DND-41 (cell line): Measurements from ENCODE around the gene MON1A.

Source experiments
- ATAC-seq: fragments of 200-7000 bp; cut with Tn5 transposase; 3 replicates; pipeline ENCODE4 v1.9.1; 2021; ENCODE audit warnings: low read depth; ENCODE audit not compliant: insufficient read depth
- DNase-seq: peaks from one replicate; pipeline ENCODE4 v3.0.0-alpha.2; 2020
- H2AFZ ChIP-seq: 2 replicates; pipeline ENCODE4 v1.6.0; 2012; ENCODE audit warnings: low read depth, low read length
- H3K27ac ChIP-seq: 2 replicates; pipeline ENCODE4 v1.5.1; 2012; ENCODE audit warnings: low read length, inconsistent platforms
- H3K27me3 ChIP-seq: fragments of 200-600 bp; sonication (generic); 2 replicates; pipeline ENCODE4 v1.6.0; 2012; ENCODE audit warnings: low read length, mild to moderate bottlenecking, inconsistent platforms; ENCODE audit not compliant: insufficient read depth, poor library complexity
- H3K36me3 ChIP-seq: 2 replicates; pipeline ENCODE4 v1.5.1; 2012; ENCODE audit warnings: low read length, inconsistent platforms; ENCODE audit not compliant: insufficient read depth
- H3K4me1 ChIP-seq: 2 replicates; pipeline ENCODE4 v1.5.1; 2012; ENCODE audit warnings: mild to moderate bottlenecking, low read length; ENCODE audit not compliant: insufficient read depth
- H3K4me2 ChIP-seq: 2 replicates; pipeline ENCODE4 v1.6.0; 2012; ENCODE audit warnings: mild to moderate bottlenecking, moderate library complexity, low read length, inconsistent platforms; ENCODE audit not compliant: insufficient read depth
- H3K4me3 ChIP-seq, 2 experiments: fragments of 200-600 bp in 1 of 2; shearing (Covaris generic) in 1 of 2; 2 replicates each; pipeline ENCODE4 v1.5.1; 2012 to 2016; ENCODE audit warnings: inconsistent platforms in 2 of 2, low read length in 2 of 2, mild to moderate bottlenecking in 2 of 2, low read depth in 1 of 2, moderate library complexity in 1 of 2
- H3K79me2 ChIP-seq: 2 replicates; pipeline ENCODE4 v1.6.0; 2012; ENCODE audit warnings: low read length, inconsistent platforms; ENCODE audit not compliant: insufficient read depth
- H3K9ac ChIP-seq: 2 replicates; pipeline ENCODE4 v1.6.0; 2012; ENCODE audit warnings: low read depth, mild to moderate bottlenecking, inconsistent platforms, low read length, moderate library complexity
- H3K9me3 ChIP-seq: 2 replicates; pipeline ENCODE4 v1.5.1; 2012; ENCODE audit warnings: low read length, moderate library complexity, mild to moderate bottlenecking, inconsistent platforms; ENCODE audit not compliant: insufficient read depth, severe bottlenecking
- H4K20me1 ChIP-seq: 2 replicates; pipeline ENCODE4 v1.6.0; 2012; ENCODE audit warnings: low read length; ENCODE audit not compliant: insufficient read depth
- CTCF ChIP-seq: IDR thresholded peaks from 2 replicates; pipeline ENCODE4 v1.5.1; 2012; ENCODE audit warnings: borderline replicate concordance, low read length, moderate library complexity, mild to moderate bottlenecking; ENCODE audit not compliant: poor library complexity, severe bottlenecking; ENCODE audit errors: extremely low read depth
- EZH2 ChIP-seq: IDR thresholded peaks from 3 replicates; pipeline ENCODE4 v1.6.1; 2012; ENCODE audit warnings: borderline replicate concordance, low read depth, mild to moderate bottlenecking, moderate library complexity, low read length, inconsistent platforms; ENCODE audit not compliant: severe bottlenecking

MON1A gene

GRCh38 chr3:49899815-49900214, 29.8 kb downstream of the MON1A start:
- TF ChIP-seq EZH2 = no peak
- peak; percentile 53 for TF ChIP-seq CTCF
- H3K4me2 ChIP-seq = no peak overlapping the region
- no peaks in the 10 kb centered on the region for H3K79me2 ChIP-seq
- DNase-seq (peak; percentile 28), ATAC-seq (no peak)
- H3K9ac ChIP-seq = no peak overlapping the region
- H3K27me3 ChIP-seq = no peaks in the 10 kb centered on the region
- H4K20me1 ChIP-seq = no peaks in the 10 kb centered on the region
- H2AFZ ChIP-seq = no peak overlapping the region
- no peak overlapping the region for H3K27ac ChIP-seq
- no peaks in the 10 kb centered on the region for H3K9me3 ChIP-seq
- no peaks in the 10 kb centered on the region for H3K36me3 ChIP-seq
- H3K4me1 ChIP-seq = peaks cover 12% of the 10 kb centered on the region
- no peak overlapping the region for H3K4me3 ChIP-seq

GRCh38 chr3:49898991-49899390, 30.6 kb downstream of the MON1A start:
- Histone ChIP-seq H3K27ac (no peak overlapping the region), H3K79me2 (no peaks in the 10 kb centered on the region), H3K27me3 (no peaks in the 10 kb centered on the region), H3K9me3 (no peaks in the 10 kb centered on the region), H3K4me1 (peaks cover 12% of the 10 kb centered on the region), H3K9ac (no peak overlapping the region), H3K4me3 (no peak overlapping the region), H4K20me1 (no peaks in the 10 kb centered on the region), H2AFZ (no peak overlapping the region), H3K36me3 (no peaks in the 10 kb centered on the region), H3K4me2 (no peak overlapping the region)
- DNase-seq (no peak), ATAC-seq (no peak)
- TF ChIP-seq EZH2 (no peak), CTCF (no peak)

DNA sequence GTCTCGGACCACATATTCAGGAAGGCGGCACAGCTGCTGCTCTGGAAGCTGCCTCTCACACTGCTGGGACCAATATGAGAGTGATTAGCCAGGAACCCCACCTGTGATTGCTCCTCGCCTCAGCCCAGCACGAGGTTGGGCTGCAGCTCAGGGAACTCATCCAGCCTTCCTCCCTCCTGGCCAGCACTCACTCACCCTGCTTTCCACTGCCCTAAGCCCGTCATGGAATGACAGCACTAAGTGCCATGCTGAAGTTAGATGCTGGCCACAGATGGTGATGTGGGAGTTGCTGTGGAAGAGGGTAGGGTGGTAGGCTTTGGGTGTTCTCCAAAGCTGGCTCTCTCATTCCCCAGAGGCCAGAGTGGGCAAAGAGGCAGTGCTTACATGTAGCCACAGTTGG, 33.3 kb downstream of the MON1A start:
- H3K4me1 ChIP-seq = peaks cover 5% of the 10 kb centered on the region
- H2AFZ ChIP-seq = no peak overlapping the region
- no peaks in the 10 kb centered on the region for H4K20me1 ChIP-seq
- no peaks in the 10 kb centered on the region for H3K36me3 ChIP-seq
- no peaks in the 10 kb centered on the region for H3K27me3 ChIP-seq
- H3K79me2 ChIP-seq = no peaks in the 10 kb centered on the region
- DNase-seq = no peak
- no peaks in the 10 kb centered on the region for H3K9me3 ChIP-seq
- no peak overlapping the region for H3K4me2 ChIP-seq
- H3K27ac ChIP-seq = no peak overlapping the region
- ATAC-seq = no peak
- TF ChIP-seq CTCF = no peak
- no peak for TF ChIP-seq EZH2
- H3K9ac ChIP-seq = no peak overlapping the region
- no peak overlapping the region for H3K4me3 ChIP-seq

DNA sequence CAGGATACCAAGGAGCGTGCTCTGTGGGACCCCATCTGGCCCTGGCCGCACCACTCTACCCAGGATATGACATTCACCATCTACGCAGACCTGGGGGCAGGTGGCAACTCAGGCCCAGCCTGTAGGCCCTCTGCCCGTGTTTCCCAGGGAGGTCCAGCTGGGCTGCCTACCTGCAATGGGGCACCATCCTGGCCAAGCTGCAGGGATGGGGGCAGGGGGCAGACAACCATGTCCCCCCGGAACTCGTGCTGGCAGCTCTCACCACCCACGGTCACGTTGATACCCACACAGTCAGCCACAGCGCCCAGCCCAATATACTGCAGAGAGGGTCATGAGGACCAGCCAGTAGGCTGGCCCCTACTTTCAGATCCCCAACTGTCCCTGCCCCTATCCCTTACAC, 33.8 kb downstream of the MON1A start:
- H3K9ac ChIP-seq = no peak overlapping the region
- H3K4me3 ChIP-seq = no peak overlapping the region
- no peaks in the 10 kb centered on the region for H3K79me2 ChIP-seq
- no peak overlapping the region for H2AFZ ChIP-seq
- H3K4me1 ChIP-seq = no peaks in the 10 kb centered on the region; the same call in 1 of the 2 replicates
- H4K20me1 ChIP-seq = no peaks in the 10 kb centered on the region
- H3K4me2 ChIP-seq = no peak overlapping the region
- no peaks in the 10 kb centered on the region for H3K9me3 ChIP-seq
- ATAC-seq (no peak), DNase-seq (no peak)
- TF ChIP-seq CTCF = no peak
- TF ChIP-seq EZH2 = no peak
- no peak overlapping the region for H3K27ac ChIP-seq
- H3K27me3 ChIP-seq = no peaks in the 10 kb centered on the region
- no peaks in the 10 kb centered on the region for H3K36me3 ChIP-seq
